A549 treated with DMSO at 1 μM for 4 hours (cell line): ENCODE measurements around the gene GCHFR. TPM values are rescaled to one million over a fixed set of nuclear protein-coding genes. Genes with fewer than 3 reads are reported as not detected.

Source experiments
- total RNA-seq: library from RNA; stranded (reverse); fragments of 200-300 nt; extraction: Qiagen RNA extraction; gene quantifications from 5 replicates; pipeline ENCODE4 v1.2.3, GENCODE V29; 2022; ENCODE audit warnings: low read depth

The GCHFR gene
- total RNA-seq, result 6.8 to 8.8 TPM (median 7.4 TPM) in 5 replicates

GRCh38 chr15:40763801-40764628, at the start of gene GCHFR:
GCHFR (plus strand) TSS chr15:40764068; CDS start chr15:40764181, 113 bp downstream.

DNA sequence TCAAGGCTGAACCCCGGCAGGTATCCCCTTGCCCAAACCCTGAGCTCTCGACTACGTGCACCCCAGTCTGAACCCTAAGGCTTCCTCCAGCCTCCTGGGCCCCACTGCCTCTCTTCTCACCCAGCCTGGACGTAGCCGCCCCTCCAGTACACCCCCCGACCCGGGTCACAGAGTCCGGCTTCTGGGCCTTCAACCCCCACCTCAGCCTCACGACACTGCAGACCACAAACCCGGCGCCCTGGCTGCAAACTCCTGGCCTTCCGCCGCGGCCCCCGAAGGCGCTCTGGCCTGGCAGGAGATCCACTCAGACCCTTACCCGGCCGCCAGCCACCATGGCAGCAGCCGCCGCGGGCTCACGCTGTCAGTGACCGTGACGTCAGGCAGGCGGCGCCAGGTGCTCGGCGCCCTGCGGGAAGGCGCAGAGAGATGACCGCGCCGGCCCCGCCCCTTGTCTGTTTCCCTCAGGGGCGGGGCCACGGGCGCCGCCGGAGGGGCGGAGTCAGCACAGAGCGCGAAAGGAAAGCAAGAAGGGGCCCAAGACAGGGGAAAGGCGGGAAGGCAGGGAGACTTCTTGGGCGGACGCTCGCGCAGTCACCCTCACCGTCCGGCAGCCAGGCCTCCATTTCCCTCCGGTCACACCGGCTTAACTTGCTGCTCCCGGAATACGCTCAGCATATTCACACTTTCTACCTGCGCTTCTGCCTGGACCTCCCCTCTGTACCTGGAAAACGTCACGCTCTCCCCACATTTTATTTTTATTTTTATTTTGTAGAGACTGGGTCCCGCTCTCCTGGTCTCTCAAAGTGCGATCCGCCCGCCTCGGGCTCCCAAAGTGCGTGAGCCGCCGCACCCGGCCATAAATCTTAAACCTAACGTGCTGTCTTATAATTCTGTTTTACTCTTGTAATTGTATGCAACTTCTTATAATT, 8.7 kb upstream of the GCHFR start, which contains the start of gene RMDN3:
Gene RMDN3 (minus strand): TSS at position 372 of the 929 bp plus-strand sequence. CDS start 471 bp downstream, outside the sequence.

GRCh38 chr15:40769274-40770146, 5.6 kb downstream of the GCHFR start, which contains the start of gene C15orf62:
C15orf62 (plus strand) TSS chr15:40769980; CDS start chr15:40770496, 516 bp downstream.

DNA sequence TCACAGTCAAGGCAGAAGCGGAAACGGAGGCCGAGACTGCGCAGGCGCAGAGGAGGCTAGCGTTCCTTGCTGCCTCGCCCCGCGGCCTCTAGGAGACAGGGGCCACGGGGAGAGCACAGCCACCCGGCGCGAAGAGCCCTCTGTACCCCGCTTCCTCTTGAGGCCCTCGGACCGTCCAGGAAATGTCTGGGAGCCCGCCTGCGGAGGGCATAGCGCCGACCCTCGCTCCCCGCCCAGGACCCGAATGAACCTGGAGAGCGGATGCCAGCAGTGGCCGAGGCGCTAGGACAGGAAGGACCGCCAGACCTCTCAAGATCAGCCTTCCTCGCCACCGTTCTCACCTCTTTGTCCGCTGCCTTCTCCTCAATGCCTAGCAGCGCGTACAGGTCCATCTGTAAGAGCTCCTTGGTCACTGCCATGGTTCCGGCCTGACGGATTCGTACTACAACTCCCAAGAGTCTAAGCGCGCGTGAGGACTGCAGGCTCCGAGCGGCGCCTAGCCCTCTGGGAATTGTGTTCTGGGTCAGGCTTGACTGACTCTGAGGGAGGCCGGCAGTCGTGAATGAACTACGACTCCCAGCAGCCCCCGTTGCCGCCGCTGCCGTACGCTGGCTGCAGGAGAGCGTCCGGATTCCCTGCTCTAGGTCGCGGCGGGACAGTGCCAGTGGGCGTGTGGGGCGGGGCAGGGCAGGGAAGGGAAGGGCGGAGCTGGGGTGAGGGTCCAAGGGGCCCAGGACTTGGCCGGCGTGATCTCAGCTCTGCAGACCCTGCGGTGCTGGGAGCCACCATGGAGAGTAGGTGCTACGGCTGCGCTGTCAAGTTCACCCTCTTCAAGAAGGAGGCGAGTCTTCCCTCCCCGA, 43.4 kb downstream of the GCHFR start, which contains the start of the genes DNAJC17 and ZFYVE19:
Gene DNAJC17 (minus strand): TSS at position 446 of the 860 bp plus-strand sequence. CDS start 27 bp downstream, at position 419.
Gene ZFYVE19 (plus strand): TSS at position 62 of the 860 bp plus-strand sequence. CDS start 501 bp downstream, at position 563.

Other genes with a start within 250 kb of the GCHFR start
- 13.8 to 20.0 TPM (median 18.1 TPM) in 5 replicates for gene CCDC32, start 199.0 kb upstream of the GCHFR start, total RNA-seq
- 15.2 to 16.6 TPM (median 16.0 TPM) in 5 replicates for gene RPUSD2, start 194.8 kb upstream of the GCHFR start, total RNA-seq
- gene KNL1, start 169.8 kb upstream of the GCHFR start, total RNA-seq, result 6.4 to 9.4 TPM (median 8.4 TPM) in 5 replicates
- gene RAD51, start 68.9 kb upstream of the GCHFR start, total RNA-seq, result 17.5 to 20.8 TPM (median 18.8 TPM) in 5 replicates
- 21.9 to 25.0 TPM (median 24.0 TPM) in 5 replicates for gene RMDN3, start 8.8 kb upstream of the GCHFR start, total RNA-seq
- gene C15orf62, start 5.9 kb downstream of the GCHFR start, total RNA-seq, result 0.07 to 0.14 TPM (median 0.12 TPM) in 4 of 5 replicates, not detected in the other
- gene ZFYVE19, start 43.0 kb downstream of the GCHFR start, total RNA-seq, result 17.6 to 19.5 TPM (median 18.1 TPM) in 5 replicates
- 20.9 to 26.7 TPM (median 24.3 TPM) in 5 replicates for gene DNAJC17, start 43.4 kb downstream of the GCHFR start, total RNA-seq
- 0.19 to 0.35 TPM (median 0.28 TPM) in 3 of 5 replicates, not detected in the others for gene PPP1R14D, start 64.6 kb downstream of the GCHFR start, total RNA-seq
- gene SPINT1, start 80.0 kb downstream of the GCHFR start, total RNA-seq, result 0.79 to 1.1 TPM (median 0.85 TPM) in 5 replicates
- 4.9 to 6.1 TPM (median 5.3 TPM) in 5 replicates for gene RHOV, start 110.2 kb downstream of the GCHFR start, total RNA-seq
- 21.5 to 25.1 TPM (median 22.6 TPM) in 5 replicates for gene VPS18, start 130.4 kb downstream of the GCHFR start, total RNA-seq
- 0.40 to 0.63 TPM (median 0.51 TPM) in 5 replicates for gene DLL4, start 165.3 kb downstream of the GCHFR start, total RNA-seq
- gene CHAC1, start 189.4 kb downstream of the GCHFR start, total RNA-seq, result 3.5 to 6.9 TPM (median 3.9 TPM) in 5 replicates